ENCODE measurements around the gene JUNB.
"Not testable (repeated sequence)": the region's sequence is repeated elsewhere in the genome, so short reads cannot be mapped to it uniquely, and the experiment has no call there.

JUNB gene

DNA sequence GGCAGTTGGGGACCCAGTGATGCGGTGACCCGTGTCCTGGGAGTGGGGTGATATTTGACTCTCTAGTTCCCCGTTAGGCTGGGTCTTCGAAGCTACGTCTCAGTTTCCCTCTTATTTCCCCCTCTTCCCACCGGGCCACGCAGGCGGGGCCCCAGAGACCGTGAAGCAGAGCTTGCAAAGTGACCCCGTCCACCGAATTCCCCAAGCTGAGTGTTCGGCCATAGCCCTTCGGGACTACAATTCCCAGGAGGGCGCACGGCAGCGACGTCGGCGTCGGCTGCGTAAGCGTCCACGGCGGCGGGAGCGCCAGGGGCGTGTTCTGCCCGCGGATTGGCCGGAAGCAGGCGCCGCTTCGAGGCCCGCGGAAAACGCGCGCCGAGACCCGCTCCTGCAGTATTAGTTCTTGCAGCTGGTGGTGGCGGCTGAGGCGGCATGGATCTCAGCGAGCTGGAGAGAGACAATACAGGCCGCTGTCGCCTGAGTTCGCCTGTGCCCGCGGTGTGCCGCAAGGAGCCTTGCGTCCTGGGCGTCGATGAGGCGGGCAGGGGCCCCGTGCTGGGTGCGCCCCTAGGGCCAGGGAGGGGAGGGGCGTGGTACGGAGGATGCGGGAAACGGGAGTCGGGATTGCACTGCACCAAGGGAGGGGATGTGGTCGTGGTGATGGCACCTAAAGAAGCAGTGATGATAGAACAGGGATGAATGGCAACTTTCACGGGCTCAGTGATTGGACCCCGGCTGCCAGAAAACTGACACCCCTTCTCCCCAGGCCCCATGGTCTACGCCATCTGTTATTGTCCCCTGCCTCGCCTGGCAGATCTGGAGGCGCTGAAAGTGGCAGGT is 15.2 kb downstream of the JUNB start, which contains the start of gene RNASEH2A:
RNASEH2A (plus strand) TSS at position 343 of the 840 bp plus-strand sequence; CDS start at position 433, 90 bp downstream.
- peak; percentile 91 for DNase-seq

DNA sequence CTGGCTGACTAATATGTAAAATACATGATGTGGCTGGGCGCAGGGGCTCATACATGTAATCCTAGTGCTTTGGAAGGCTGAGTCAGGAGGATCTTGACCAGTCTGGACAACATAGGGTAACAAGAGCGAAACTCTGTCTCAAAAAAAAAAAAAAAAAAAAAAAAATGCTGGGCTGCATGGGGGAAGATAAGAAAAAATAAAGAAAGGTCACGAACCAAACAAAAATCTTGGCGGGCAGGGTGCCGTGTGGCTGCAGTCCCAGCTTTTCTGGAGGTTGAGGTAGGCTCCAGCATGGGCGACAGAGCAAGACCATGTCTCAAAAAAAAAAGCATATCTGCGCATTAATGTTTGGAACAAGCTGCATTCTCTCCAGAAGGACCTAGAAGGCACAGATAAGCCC is 23.8 kb downstream of the JUNB start:
- no peak for DNase-seq

- not testable (repeated sequence) for DNase-seq
Observed at GRCh38 chr19:12817188-12817587, 25.9 kb downstream of the JUNB start.

- not testable (repeated sequence) for DNase-seq
Observed at GRCh38 chr19:12817810-12818209, 26.5 kb downstream of the JUNB start.

GRCh38 chr19:12821761-12822160 is 30.5 kb downstream of the JUNB start:
- DNase-seq, result no peak

- DNase-seq, result no peak
Observed at GRCh38 chr19:12825254-12826131, 34.2 kb downstream of the JUNB start.

- no peak for DNase-seq
Observed at GRCh38 chr19:12828494-12828893, 37.2 kb downstream of the JUNB start.

- DNase-seq, result no peak
Observed at GRCh38 chr19:12833418-12833737, 42.1 kb downstream of the JUNB start.

- peak; percentile 72 for DNase-seq
Observed at GRCh38 chr19:12833738-12834565, 42.7 kb downstream of the JUNB start.

DNA sequence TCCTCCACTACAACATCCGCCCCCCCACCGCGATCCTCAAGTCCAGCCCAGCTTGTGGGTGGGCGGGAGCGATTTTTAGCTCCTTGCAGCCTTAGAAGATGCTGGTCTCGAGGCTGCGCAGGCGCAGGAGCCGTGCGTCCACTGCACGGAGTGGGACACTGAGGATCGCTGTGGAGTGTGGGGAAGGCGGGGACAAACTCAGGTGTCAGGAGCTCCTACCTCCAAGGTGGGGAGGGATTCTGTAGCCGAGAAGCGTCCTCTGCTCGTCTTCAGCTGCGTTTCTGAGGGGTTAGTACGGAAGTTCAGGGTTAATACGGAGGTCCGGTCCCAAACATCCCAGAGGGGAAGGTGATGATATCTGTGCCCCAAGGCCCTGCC is 43.3 kb downstream of the JUNB start, which contains the start of gene RTBDN:
RTBDN (minus strand) TSS at position 14 of the 378 bp plus-strand sequence. CDS start 4,600 bp downstream, outside the sequence.
- DNase-seq, result no peak

GRCh38 chr19:12834976-12835757 is 43.9 kb downstream of the JUNB start:
- DNase-seq, result no peak

DNA sequence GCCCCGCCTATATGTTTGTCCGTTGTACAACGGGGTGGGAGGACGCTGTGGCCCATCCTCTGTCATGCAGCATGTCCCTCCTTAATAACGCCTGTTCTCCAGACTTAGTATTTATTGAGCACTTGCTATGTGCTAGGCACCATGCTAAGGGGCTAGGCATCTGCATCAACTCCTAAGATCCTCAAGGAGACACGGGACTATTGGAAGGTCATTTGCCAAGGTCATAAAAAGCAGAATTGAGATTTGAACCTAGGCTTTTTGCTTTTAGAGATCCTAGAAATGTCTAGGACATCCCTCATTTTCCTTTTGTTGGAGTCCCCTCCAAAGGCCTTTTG is 45.2 kb downstream of the JUNB start:
- no peak for DNase-seq

DNA sequence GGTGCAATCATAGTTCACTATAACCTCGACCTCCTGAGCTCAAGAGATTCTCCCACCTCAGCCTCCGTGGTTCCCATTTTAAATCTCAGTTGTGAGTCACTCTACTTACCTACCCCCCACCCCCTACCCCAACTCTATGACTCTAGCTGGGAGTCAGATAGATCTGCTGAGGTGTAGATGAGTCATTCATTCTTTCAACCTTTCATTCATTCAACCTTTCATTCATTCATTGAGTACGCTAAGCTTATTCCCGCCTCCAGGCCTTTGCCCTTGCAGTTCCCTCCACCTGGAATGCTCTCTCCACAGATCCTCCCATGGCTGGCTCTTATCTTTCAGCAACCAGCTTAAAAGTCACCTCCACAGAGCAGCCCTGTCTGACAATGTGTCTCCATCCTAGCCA is 45.9 kb downstream of the JUNB start:
- no peak for DNase-seq

DNA sequence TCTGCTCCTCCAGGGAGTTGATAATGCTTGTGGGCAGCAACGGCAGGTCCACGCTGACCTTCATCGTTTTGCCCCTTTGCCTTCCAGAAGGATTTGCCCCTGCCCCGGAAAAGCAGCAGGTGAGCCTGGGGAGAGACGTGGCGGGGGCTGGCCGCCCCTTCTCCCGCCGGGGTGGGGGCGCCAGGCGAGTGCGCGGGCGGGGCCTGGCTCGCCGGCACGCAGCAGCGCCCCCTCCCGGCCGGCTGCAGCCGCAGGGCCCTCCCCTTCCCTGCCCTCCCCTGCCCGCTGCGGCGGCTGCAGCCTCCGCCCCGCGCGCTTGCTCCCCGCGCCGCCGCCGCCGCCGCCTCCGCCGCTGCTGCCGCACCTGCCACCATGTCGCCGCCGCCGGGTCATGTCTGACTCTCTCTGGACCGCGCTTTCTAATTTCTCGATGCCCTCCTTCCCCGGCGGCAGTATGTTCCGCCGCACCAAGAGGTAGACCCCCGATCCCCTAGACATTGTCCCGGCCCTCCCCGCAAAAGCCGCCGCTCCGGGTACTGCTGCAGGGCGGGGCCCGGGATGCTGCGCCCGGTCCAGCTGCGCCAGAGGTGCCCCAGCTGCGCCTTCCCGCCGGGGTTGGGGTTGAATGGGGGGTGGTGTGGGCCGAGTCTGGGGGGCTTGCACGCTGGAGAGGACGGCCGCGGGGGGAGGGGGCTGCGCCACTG is 47.0 kb downstream of the JUNB start, which contains the start of gene MAST1:
MAST1 (plus strand) TSS at position 334 of the 704 bp plus-strand sequence; CDS start at position 392, 58 bp downstream.
- DNase-seq, result peak; percentile 82

DNA sequence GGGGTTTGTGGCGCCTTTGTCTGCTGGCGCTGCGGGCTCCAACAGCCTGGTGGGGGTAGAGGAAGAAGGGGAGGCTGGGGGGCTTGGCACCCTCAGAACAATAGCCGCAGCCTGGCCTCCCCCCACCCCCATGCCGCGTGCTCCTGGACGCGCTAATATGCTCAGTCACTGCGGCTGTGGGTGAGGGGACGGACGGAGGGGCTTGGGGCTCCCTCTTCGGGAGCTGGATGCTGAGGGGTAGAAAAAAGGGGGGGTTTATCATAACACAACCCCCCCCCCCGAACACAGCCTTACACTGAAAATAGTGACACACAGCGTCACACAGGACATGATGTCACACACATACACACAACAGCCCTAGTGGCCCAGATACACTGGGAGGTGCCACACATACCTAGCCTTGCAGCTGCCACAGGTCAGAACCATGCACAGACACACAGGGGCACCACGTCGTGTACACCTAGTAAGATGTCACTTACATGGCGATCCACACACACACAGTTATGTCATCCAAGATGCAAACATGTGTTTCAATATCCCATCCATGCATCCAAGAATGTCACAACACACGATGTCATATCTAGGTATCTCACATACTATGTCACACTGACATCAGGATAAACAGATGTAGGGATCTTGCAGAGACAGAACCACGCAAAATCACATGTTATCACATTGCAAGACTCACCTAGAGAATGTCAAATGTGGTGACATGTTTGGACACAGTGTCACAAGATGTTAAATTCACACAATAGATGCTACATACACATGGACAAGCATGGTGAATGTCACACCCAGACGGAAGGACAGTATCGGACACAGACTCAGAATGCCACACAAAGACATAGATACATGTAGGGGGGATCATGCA is 47.8 kb downstream of the JUNB start:
- no peak for DNase-seq

- no peak for DNase-seq
Observed at GRCh38 chr19:12840091-12841079, 49.1 kb downstream of the JUNB start.

DNA sequence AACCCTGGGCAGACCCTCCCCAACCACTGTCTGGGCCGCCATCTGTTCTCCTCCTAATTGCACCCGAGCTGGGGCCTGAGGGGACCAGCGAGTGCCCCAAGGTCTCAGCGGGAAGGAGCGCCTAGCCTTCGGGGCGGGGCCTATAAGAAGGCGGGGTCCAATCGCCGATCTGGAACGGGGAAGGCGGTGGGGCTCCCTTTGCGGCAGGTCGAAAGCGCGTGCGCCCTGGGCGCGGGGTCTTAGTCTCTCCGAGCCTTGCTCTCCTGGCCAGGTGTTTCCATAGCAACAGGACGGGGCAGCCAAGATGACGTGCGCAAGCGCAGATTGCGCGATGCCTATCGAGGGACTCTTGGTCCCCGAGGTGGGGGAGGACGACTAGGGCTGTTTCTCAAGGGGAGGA is 49.8 kb downstream of the JUNB start:
- DNase-seq, result no peak

DNA sequence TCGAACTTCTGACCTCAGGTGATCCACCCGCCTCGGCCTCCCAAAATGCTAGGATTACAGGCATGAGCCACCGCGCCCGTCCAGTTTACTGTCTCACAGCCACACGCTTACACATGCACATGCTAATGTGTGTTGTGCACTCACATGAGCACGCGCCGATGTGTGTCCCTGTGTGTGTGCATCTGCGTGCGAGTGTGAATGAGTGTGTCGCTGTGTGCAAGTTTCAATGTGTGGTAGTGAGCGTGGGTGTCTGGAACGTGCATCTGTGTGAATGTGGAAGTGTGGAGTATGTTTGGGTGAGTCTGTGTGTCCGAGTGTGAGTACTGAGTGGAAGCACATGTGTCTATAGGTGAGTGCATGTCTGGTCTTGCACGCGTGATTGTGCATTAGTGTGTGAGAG is 51.2 kb downstream of the JUNB start:
- DNase-seq, result no peak
